H7 (cell line): ENCODE results near the gene DSG3. TPM values are rescaled to one million over a fixed set of nuclear protein-coding genes. Genes with fewer than 3 reads are reported as not detected.
A peak's percentile ranks its signal among the peaks of the same experiment; 100 is the strongest.

Source experiments
- DNase-seq: peaks from one replicate; pipeline ENCODE4 v3.0.0; 2012
- H3K27me3 ChIP-seq: 2 replicates; pipeline ENCODE4 v1.6.0; 2011; ENCODE audit warnings: mild to moderate bottlenecking, low read length; ENCODE audit not compliant: control insufficient read depth, insufficient read depth
- H3K36me3 ChIP-seq: replicated peaks from 2 replicates; pipeline ENCODE4 v1.5.1; 2011; ENCODE audit warnings: low read length; ENCODE audit not compliant: control insufficient read depth, insufficient read depth
- H3K4me3 ChIP-seq: 2 replicates; pipeline ENCODE4 v1.5.1; 2011; ENCODE audit warnings: low read depth, mild to moderate bottlenecking, control low read depth, low read length, moderate library complexity; ENCODE audit not compliant: insufficient read depth
- total RNA-seq: library from RNA; depleted of rRNA; stranded (reverse); fragments of >200 nt; shearing (Covaris generic); gene quantifications from 2 replicates; pipeline ENCODE4 v1.2.3, GENCODE V29; 2014

Gene DSG3
- total RNA-seq, 1 experiment from 2014 or later = not detected

DNA sequence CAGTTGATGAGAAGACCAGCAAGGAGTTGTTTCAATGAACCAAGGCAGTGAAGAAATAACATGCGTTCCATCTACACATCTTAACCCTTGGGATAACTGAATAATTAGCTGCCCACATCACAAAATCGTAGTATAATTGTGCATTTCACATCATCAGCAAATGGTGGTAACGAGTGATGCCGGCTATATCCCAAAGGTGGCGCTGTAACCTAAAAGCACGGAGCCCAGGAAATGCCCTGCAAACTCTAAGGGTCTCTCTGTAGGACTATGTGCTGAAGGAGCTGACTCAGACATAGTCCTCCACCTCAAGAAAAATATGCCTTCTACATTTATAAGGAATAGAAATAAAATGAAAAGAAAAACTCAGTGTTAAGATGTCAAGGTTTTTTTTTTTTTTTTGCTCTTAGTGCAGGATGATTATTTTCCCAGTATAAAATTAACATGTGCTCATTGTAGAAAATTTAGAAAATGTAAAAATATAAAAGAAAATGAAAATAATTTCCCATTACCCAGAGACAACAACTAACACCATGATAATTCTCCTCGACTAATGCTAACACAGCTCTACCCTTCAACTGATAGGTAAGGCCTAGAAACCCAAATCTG lies 23.1 kb upstream of the DSG3 start:
- Histone ChIP-seq H3K4me3 (no peak overlapping the region), H3K27me3 (no peaks in the 10 kb centered on the region), H3K36me3 (no peaks in the 10 kb centered on the region)
- peak; percentile 36 for DNase-seq

DNA sequence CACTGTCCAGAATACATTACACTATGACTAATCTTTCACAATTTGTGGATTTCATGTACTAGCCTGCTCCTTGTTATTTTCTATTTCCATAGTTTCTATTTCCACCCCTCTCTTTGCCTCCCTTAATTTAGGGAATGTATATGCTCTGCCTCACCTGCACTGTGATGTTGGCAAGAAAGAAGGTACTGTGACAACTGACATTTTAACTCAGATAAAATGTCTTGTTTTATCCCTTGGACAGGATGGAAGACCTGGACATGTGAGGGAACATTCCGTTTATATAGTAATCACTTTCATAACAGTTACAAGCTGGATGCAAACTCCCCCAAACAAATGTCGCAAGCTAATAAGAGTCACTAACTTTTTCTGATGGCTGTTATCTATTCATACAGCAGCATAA lies 21.5 kb upstream of the DSG3 start:
- Histone ChIP-seq H3K36me3 (no peaks in the 10 kb centered on the region), H3K4me3 (no peak overlapping the region), H3K27me3 (no peaks in the 10 kb centered on the region)
- DNase-seq = no peak

DNA sequence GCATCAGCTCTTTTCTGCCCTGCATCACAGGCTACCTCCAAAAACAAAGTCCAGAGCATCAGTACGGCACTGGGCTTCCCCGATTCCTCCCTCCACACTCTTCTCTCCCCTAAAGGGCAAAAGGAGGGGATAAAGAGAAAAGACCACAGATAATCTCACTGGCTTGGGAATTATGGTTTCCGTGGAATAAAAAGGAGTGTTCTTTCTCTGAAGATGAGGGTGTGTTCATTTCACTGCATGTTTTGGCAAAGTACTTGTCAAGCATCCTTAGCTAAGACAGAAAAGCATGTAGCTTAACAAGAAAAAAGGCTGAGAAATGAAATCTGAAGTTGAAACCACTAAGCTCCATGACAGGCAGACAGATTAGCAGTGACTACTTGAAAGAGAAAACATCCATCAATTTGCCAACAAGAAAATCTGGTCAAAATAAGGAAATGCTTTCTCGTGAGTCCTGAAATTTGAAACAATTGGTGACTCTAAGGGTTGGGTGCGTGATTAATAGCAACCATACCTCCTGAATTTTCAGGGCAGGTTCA lies 20.6 kb upstream of the DSG3 start:
- no peak for DNase-seq
- Histone ChIP-seq H3K27me3 (no peaks in the 10 kb centered on the region), H3K4me3 (no peak overlapping the region), H3K36me3 (no peaks in the 10 kb centered on the region)

- Histone ChIP-seq H3K36me3 (no peaks in the 10 kb centered on the region), H3K4me3 (no peak overlapping the region), H3K27me3 (no peaks in the 10 kb centered on the region)
- no peak for DNase-seq
Observed at GRCh38 chr18:31428211-31428610, 19.3 kb upstream of the DSG3 start.

- peak; percentile 15 for DNase-seq
Observed at GRCh38 chr18:31429623-31430022, 17.9 kb upstream of the DSG3 start.

DNA sequence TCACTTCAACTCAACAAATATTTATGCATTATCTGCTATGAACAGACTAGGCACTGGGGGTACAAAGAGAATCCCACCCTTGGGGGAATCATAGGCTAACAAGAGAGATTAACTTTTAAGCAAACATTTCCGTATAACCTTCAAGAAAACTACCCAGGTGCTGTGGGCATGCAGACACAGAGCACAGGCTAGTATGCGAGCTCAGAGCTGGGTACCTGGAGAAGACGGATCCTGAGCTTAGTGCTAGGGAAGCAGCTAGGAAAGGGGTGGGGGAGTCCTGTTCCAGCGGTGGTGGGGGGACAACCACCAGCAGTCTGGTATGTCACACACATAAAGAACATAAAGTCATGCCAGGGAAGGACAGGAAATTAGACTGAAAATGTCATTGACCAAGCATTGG lies 17.5 kb upstream of the DSG3 start:
- H3K27me3 ChIP-seq = no peaks in the 10 kb centered on the region
- H3K4me3 ChIP-seq = no peak overlapping the region
- DNase-seq = no peak
- no peaks in the 10 kb centered on the region for H3K36me3 ChIP-seq

More at GRCh38 chr18:31429623-31430022, 17.9 kb upstream of the DSG3 start:
- Histone ChIP-seq H3K27me3 (no peaks in the 10 kb centered on the region), H3K4me3 (no peak overlapping the region), H3K36me3 (no peaks in the 10 kb centered on the region)

GRCh38 chr18:31430554-31430953 lies 17.0 kb upstream of the DSG3 start:
- no peak for DNase-seq
- Histone ChIP-seq H3K27me3 (no peaks in the 10 kb centered on the region), H3K36me3 (no peaks in the 10 kb centered on the region), H3K4me3 (no peak overlapping the region)

DNA sequence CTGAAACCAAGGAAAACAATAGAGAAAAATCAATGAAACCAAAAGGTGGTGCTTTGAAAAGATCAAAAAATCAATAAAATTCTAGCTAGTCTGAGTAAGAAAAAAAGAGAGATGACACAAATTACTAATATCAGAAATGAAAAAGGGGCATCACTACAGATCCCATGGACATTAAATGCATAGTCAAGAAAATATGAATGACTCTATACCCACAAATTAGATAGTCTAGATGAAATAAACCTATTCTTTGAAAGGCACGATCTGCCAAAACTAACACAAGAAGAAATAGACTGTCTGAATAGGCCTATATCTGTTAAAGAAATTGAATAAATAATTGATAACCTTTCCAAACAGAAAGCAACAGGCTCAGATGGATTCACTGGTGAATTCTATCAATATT lies 15.2 kb upstream of the DSG3 start:
- no peak overlapping the region for H3K4me3 ChIP-seq
- no peaks in the 10 kb centered on the region for H3K27me3 ChIP-seq
- H3K36me3 ChIP-seq = no peaks in the 10 kb centered on the region
- no peak for DNase-seq

- Histone ChIP-seq H3K4me3 (no peak overlapping the region), H3K27me3 (no peaks in the 10 kb centered on the region), H3K36me3 (no peaks in the 10 kb centered on the region)
- no peak for DNase-seq
Observed at GRCh38 chr18:31436825-31437224, 10.7 kb upstream of the DSG3 start.

DNA sequence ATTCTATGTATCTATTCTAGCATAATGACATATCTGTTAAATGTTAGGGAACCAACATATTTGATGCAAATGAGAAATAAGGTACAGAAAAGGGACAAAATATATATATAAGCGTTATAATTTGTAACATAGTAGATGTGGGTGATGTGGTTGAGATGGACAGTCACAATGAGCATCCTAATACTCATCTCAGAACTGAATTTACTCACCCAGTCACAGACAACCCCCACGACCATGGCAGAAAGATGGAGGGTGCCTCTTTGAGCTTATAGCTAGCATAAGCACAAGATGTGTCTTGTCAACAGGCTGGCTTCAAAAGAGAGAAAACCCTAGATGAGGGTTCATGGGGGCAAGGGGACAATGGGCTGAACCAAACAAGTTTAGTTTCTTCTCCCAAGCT lies 9.1 kb upstream of the DSG3 start:
- Histone ChIP-seq H3K27me3 (no peaks in the 10 kb centered on the region), H3K36me3 (no peaks in the 10 kb centered on the region), H3K4me3 (no peak overlapping the region)
- no peak for DNase-seq

DNA sequence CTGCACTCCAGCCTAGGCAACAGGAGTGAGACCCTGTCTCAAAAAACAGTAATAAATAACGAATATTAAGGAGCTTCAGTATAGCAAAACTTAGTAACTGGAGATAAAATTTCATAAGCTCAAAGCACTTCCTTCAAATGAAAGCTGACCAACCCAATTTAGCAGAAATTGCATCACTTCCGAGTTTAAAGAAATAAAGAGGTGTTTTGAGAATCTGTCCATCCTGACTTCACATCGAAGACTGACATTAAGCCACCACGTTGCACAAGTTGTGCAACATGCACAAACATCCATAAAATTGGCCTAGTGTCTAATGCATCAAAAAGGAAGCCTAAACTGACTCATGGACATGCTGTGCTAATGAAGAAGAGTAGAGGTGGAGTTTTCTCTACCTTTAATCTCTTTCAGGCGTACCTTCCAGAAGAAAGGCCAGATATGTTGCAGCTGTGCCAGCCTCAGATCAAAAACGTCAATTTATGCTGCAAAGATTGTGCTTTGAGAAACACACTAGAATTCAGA lies 7.7 kb upstream of the DSG3 start:
- Histone ChIP-seq H3K4me3 (no peak overlapping the region), H3K27me3 (no peaks in the 10 kb centered on the region), H3K36me3 (no peaks in the 10 kb centered on the region)
- DNase-seq = no peak

DNA sequence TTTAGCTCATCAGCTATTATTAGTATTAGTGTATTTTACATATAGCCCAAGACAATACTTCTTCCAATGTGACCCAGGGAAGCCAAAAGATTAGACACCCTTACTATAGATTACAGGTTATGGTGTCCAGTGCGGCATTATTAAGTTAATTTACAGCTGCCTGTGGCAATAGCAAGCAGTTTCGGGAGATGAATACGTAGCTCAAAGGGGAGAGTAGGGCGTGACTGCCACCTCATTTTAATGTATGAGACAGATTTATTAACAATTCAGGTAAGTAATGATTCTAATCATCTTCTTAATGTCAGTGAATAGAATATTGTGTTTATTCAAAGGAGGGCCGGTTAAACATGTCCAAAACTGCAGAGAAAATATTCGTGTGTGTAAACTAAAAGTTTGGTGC lies 6.8 kb upstream of the DSG3 start:
- no peaks in the 10 kb centered on the region for H3K36me3 ChIP-seq
- H3K4me3 ChIP-seq = no peak overlapping the region
- H3K27me3 ChIP-seq = no peaks in the 10 kb centered on the region
- DNase-seq = no peak

GRCh38 chr18:31441493-31441892 lies 6.0 kb upstream of the DSG3 start:
- Histone ChIP-seq H3K27me3 (no peaks in the 10 kb centered on the region), H3K4me3 (no peak overlapping the region), H3K36me3 (no peaks in the 10 kb centered on the region)
- no peak for DNase-seq

DNA sequence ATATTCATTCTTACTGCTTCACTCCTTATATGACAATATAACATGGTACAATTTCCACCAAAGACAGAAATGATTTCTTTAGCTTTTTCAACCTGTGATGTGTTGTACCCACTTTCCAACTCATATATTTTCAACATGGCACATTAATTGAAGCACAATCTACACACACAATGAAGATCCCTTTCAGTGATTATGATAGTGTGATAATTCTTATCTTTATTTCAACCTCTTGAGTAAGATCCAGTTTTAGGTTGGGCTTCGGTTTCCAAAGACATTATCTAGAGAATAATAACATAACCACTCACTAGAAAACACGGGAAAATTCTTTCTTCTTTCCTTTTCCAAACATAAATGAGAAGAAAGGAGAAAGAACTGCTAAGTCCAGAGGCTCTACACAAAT lies 3.4 kb upstream of the DSG3 start:
- no peak for DNase-seq
- H3K27me3 ChIP-seq = no peaks in the 10 kb centered on the region

DNA sequence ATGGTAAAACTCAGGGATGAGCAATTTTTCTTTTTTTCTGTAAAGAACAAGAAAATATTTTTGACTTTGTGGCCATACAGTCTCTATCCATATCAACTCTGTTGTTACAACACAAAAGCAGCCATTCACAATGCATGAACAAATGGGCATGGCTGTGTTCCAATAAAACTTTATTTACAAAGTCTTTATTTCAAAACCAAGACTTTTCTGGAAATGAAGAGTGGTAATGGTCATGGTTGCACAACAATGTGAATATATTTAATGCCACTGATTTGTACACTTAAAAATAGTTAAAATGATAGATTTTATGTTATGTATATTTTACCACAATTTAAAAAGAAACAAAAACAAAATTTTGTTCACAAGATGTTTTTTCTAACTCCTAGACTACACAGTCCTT lies 1.6 kb upstream of the DSG3 start:
- DNase-seq = no peak
- H3K4me3 ChIP-seq = no peak overlapping the region
- H3K36me3 ChIP-seq = no peaks in the 10 kb centered on the region
- no peaks in the 10 kb centered on the region for H3K27me3 ChIP-seq

More for the DNA sequence above, 3.4 kb upstream of the DSG3 start:
- no peak overlapping the region for H3K4me3 ChIP-seq
- no peaks in the 10 kb centered on the region for H3K36me3 ChIP-seq

DNA sequence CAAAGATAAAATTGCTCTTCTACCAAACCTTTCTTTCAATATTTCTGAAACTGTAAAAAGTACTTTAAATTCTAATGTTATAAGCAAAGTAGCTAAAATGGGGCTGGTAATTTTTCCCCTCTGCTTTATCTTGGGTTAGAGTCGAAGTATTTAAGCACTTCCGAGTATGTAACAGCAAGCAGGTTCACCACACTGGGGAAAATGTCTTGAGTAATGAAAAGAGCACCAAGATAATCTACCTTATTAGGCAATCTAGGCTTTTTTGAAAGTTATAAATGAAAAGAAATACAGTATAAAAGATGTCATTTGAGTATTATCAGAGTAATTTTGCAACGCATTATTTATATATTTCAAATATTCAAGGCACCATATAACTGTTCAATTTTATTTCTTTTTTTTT lies 687 bp upstream of the DSG3 start:
- H3K36me3 ChIP-seq = no peaks in the 10 kb centered on the region
- no peak for DNase-seq
- no peaks in the 10 kb centered on the region for H3K27me3 ChIP-seq
- H3K4me3 ChIP-seq = no peak overlapping the region
